ENCODE data around the gene FALEC. TPM values are rescaled to one million over a fixed set of nuclear protein-coding genes. Genes with fewer than 3 reads are reported as not detected.

Gene FALEC
- not detected for total RNA-seq

DNA sequence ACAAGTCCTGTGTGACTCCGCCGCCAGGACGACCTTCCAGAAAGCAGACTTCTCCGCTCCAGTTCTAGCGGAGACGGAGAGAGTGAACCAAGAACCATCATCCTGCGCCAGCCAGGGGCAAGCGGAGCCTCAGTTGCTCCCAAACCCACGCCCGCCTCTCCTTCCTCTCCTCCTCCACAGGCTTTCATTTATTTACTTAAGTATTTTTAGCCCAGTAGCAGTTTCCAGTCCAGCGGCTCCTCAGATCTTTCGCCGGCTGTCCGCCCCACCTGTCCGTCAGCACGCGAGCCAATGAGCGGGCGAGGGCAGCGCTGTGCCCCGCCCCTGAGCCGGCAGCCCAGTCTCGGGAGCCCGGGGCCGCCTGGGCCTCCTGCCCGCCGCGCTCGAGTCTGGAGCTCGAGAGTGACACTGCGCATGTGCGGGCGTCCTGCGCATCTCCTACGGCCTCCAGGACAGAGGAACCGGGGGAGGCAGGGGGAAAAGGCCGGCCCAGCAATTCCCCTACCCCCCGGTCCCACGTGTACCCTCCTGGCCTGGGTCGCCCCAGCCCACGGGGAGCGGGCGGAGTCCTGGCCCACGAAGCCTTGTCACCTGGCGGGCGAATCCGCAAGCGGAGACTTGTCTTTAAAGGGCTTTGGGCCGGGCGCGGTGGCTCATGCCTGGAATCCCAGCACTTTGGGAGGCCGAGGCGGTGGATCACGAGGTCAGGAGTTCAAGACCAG is at the start of gene FALEC:
FALEC (plus strand) TSS at position 425 of the 722 bp plus-strand sequence.
- TF ChIP-seq, protein P1, sequence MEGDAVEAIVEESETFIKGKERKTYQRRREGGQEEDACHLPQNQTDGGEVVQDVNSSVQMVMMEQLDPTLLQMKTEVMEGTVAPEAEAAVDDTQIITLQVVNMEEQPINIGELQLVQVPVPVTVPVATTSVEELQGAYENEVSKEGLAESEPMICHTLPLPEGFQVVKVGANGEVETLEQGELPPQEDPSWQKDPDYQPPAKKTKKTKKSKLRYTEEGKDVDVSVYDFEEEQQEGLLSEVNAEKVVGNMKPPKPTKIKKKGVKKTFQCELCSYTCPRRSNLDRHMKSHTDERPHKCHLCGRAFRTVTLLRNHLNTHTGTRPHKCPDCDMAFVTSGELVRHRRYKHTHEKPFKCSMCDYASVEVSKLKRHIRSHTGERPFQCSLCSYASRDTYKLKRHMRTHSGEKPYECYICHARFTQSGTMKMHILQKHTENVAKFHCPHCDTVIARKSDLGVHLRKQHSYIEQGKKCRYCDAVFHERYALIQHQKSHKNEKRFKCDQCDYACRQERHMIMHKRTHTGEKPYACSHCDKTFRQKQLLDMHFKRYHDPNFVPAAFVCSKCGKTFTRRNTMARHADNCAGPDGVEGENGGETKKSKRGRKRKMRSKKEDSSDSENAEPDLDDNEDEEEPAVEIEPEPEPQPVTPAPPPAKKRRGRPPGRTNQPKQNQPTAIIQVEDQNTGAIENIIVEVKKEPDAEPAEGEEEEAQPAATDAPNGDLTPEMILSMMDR (IDR thresholded peaks at IDR 0.05; ENCODE audit: low read depth): no peak

DNA sequence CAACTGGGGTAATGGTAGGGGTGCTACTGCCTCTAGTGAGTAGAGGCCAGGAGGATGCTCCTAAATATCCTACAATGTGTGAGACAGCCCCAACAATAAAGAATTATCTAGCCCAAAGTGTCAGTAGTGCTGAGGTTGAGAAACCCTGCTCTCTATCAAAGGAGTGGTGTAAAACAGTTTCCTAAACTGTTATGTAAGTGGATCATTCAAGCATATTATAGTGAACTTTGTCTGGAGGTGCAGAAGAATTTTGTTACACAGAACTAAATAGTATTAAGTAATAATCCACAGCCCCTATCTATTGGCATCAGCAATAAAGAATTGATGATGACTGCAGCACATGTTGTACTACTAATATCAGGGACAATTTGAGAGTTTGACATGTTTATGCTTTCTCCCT is 48.6 kb upstream of the FALEC start:
- TF ChIP-seq, protein P1 (IDR thresholded peaks at IDR 0.05; ENCODE audit: low read depth): no peak

DNA sequence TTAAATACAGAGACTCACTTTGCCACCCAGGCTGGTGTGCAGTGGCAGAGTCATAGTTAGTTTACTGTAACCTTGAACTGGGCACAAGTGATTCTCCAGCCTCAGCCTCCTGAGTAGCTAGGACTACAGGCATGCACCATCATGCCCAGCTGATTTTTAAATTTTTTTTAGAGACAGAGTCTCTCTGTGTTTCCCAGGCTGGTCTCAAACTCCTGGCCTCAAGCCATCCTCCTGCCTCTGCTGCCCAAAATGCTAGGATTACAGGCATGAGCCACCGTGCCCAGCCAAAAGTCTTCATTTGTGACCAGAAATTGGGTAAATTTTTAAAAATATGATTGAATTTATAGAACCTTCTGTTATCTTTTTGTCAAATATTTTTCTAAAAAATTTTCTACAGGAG is 46.3 kb upstream of the FALEC start:
- TF ChIP-seq, protein P1 (IDR thresholded peaks at IDR 0.05; ENCODE audit: low read depth): no peak

DNA sequence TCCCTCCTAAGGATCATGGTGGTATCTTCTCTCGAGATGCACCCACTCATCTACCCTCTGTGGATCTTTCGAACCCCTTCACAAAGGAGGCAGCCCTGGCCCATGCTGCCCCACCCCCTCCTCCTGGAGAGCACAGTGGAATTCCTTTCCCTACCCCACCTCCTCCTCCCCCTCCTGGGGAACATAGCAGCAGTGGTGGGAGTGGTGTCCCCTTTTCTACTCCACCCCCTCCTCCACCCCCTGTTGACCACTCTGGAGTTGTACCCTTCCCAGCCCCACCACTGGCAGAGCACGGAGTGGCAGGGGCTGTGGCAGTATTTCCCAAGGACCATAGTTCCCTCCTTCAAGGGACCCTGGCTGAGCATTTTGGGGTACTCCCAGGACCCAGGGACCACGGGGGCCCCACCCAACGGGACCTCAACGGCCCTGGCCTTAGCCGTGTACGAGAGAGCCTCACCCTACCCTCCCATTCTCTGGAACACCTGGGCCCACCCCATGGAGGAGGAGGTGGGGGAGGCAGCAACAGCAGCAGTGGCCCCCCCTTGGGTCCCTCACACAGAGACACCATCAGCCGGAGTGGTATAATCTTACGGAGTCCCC is 42.9 kb upstream of the FALEC start:
- TF ChIP-seq, protein P1 (IDR thresholded peaks at IDR 0.05; ENCODE audit: low read depth): no peak

DNA sequence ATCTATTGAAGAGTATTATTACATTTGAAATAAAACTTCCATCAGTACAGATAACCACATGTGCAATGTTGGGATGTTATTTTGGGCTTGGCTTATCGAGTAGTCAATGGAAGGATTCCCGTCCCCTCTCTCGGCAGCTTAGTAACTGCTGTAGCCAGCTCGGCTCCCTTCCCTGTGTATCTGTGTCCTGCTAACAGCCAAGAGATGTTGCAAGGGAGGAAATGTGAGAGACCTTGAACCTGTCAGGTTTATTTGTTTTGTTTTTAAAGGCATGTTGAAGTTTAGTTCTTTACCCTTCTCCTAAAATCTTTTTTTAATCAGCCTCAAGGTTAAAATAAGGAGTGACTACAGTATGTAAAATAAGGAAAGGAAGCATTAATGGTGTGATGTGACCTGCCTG is 41.9 kb upstream of the FALEC start:
- TF ChIP-seq, protein P1 (IDR thresholded peaks at IDR 0.05; ENCODE audit: low read depth): no peak

DNA sequence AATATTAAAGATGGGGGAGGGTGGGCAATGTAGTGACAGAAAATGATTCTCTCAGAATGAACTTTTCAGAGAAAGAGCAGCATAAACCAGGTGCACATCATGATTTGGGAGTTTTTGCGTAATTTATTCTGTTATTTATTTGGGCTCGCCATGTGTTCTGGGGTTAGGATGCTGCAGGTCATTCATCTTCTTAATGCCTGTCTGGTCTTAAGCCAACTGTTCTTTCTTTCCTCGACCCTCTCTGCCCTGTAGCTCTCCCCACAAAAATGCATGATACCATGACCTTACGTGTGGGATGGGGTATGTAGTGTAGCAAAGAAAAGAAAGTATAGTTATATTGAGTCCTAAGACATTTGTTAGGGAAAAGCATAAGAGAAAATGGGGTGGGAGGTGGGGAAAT is 40.7 kb upstream of the FALEC start:
- TF ChIP-seq, protein P1 (IDR thresholded peaks at IDR 0.05; ENCODE audit: low read depth): no peak

DNA sequence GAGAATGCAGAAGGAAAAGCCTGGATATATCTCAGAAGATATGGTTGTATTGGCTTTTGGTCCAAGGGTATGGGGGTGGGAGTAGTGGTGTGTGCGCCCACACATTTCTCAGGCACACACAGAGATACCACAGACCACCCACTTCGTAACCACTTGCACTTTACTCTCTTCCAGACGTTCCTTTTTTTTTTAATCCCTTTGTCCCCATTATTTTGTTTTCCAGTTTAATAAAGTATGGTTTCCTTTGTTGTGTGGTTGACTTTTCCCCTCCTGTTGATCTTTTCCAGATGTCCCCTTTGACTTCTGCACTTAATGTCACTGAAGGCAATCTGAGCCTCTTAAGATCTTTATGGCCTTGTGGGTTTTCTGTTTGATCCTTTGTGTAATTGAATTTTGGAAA is 38.8 kb upstream of the FALEC start:
- TF ChIP-seq, protein P1 (IDR thresholded peaks at IDR 0.05; ENCODE audit: low read depth): no peak

All from subcutaneous adipose tissue (tissue), 4 donors.